Neural cell (in vitro differentiated cells): ENCODE measurements around the gene BTN2A1.

Experiments
- CTCF ChIP-seq: fragments of 450-650 bp; IDR thresholded peaks from 2 replicates; pipeline ENCODE4 v1.5.1; 2014; ENCODE audit warnings: antibody characterized with exemption, mild to moderate bottlenecking, moderate library complexity; ENCODE audit not compliant: poor library complexity, severe bottlenecking
- MXI1 ChIP-seq: fragments of 450-650 bp; conservative IDR thresholded peaks from 2 replicates; pipeline ENCODE4 v1.6.1; 2014; ENCODE audit warnings: antibody characterized with exemption, mild to moderate bottlenecking; ENCODE audit not compliant: poor library complexity, severe bottlenecking
- REST ChIP-seq: IDR thresholded peaks from 2 replicates; pipeline ENCODE4 v1.6.1; 2012; ENCODE audit warnings: borderline replicate concordance
- TAF1 ChIP-seq: IDR thresholded peaks from 2 replicates; pipeline ENCODE4 v1.6.1; 2012; ENCODE audit warnings: low read depth

- TF ChIP-seq REST, result no peak
- no peak for TF ChIP-seq MXI1
- TF ChIP-seq CTCF, result no peak
- no peak for TF ChIP-seq TAF1
These were observed 36.3 kb upstream of the BTN2A1 start for GRCh38 chr6:26421259-26422144.
